Stimulated activated effector memory CD8-positive, alpha-beta T cell treated with anti-CD3 and anti-CD28 coated beads, Interleukin-12 subunit alpha, Interleukin-12 subunit beta, amount 100 ng/mL, for 72 hours (primary cell): ENCODE results near the gene ELOA2.
"Not testable (repeated sequence)": the region's sequence is repeated elsewhere in the genome, so short reads cannot be mapped to it uniquely, and the experiment has no call there.

Source experiments
- ATAC-seq: fragments of 150-1000 bp; cut with Tn5 transposase; 2 replicates; pipeline ENCODE4 v1.10.0; 2021
- DNase-seq, 2 donors: peaks; one replicate each; pipeline ENCODE4 v3.0.0; 2021 to 2022; ENCODE audit warnings: low spot score in 2 of 2
- H3K27ac Mint-ChIP-seq: one replicate; pipeline ENCODE4 v1.8.0; 2022; ENCODE audit warnings: mild to moderate bottlenecking, mixed read lengths
- H3K36me3 Mint-ChIP-seq: one replicate; pipeline ENCODE4 v1.8.0; 2022; ENCODE audit warnings: mild to moderate bottlenecking, mixed read lengths
- H3K4me1 Mint-ChIP-seq: one replicate; pipeline ENCODE4 v1.8.0; 2022; ENCODE audit warnings: mixed read lengths
- H3K4me3 Mint-ChIP-seq: one replicate; pipeline ENCODE4 v1.8.0; 2022; ENCODE audit warnings: mild to moderate bottlenecking, mixed read lengths
- H3K9me3 Mint-ChIP-seq: one replicate; pipeline ENCODE4 v1.8.0; 2022; ENCODE audit warnings: mixed read lengths

ELOA2 gene

GRCh38 chr18:47035156-47035671, at the start of gene ELOA2:
ELOA2 (minus strand) TSS chr18:47035621; CDS start chr18:47035264, 357 bp downstream.
- no peaks in the 10 kb centered on the region for H3K9me3 Mint-ChIP-seq
- DNase-seq (no peak), ATAC-seq (no peak)
- H3K4me3 Mint-ChIP-seq: no peak within 1 kb of the TSS
- no peak within 1 kb of the TSS for H3K27ac Mint-ChIP-seq
- H3K36me3 Mint-ChIP-seq: no peaks in the 10 kb centered on the region
- no peaks in the 10 kb centered on the region for H3K4me1 Mint-ChIP-seq

DNA sequence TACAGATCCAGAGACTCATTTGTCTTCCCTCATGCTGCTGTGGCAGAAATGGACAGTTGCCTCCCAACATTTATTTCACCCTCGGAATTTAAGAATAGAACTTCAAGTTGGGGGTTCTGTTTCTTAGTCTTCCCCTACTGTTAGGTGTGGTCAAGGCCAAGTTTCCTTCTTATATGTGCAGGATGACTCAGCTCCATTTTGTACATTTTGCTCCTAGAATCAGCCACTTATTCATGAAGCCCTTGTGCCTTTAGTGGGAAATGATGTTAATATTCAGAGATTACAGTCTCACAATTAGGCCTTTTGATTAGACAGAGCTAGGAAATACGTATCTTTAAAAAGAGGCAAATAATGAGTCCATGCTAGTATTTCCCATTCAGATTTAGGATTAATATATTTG, 46.2 kb upstream of the ELOA2 start:
- Mint-ChIP-seq H3K4me3 (no peak overlapping the region), H3K9me3 (no peaks in the 10 kb centered on the region), H3K4me1 (no peaks in the 10 kb centered on the region), H3K27ac (no peak overlapping the region), H3K36me3 (no peaks in the 10 kb centered on the region)
- no peak for ATAC-seq
- no peak for DNase-seq

DNA sequence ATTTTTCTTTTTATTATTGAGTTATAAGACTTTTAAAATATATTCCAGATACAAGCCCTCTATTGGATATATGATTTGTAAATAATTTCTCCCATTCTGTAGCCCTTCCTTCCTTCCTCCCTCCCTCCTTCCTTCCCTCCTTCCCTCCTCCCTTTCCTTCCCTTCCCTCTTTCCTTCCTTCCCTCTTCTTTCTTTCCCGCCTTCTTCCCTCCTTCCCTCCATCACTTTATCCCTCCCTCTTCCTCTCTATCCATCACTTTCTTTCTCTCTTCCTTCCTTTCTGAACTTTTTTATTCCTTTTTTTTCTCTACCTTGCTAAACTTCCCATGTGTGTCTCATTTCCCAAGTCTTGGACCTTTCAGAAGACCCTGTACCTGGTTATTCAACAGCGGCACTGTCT, 45.5 kb upstream of the ELOA2 start:
- H3K36me3 Mint-ChIP-seq: no peaks in the 10 kb centered on the region
- no peak overlapping the region for H3K4me3 Mint-ChIP-seq
- H3K9me3 Mint-ChIP-seq: no peaks in the 10 kb centered on the region
- no peaks in the 10 kb centered on the region for H3K4me1 Mint-ChIP-seq
- no peak overlapping the region for H3K27ac Mint-ChIP-seq
- ATAC-seq (no peak), DNase-seq (no peak)

DNA sequence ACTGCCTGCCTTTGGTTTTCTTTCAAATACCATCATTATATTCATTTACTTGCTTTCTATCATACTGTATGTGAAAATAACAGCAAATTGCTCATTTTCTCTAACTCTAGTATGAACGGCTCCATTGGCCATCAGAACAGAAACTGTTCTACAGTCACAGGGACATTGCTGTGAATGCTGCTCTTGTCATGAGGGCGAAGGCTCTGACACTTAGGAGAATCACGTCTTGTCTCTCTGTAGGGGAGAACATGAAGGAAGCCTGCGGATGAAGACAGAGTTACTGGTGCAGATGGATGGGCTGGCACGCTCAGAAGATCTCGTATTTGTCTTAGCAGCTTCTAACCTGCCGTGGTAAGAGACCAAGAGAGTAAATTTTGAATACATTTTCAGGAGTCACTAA, 41.7 kb upstream of the ELOA2 start:
- Mint-ChIP-seq H3K27ac (no peak overlapping the region), H3K36me3 (no peaks in the 10 kb centered on the region), H3K4me3 (no peak overlapping the region), H3K9me3 (no peaks in the 10 kb centered on the region), H3K4me1 (no peaks in the 10 kb centered on the region)
- DNase-seq: no peak
- ATAC-seq: no peak

DNA sequence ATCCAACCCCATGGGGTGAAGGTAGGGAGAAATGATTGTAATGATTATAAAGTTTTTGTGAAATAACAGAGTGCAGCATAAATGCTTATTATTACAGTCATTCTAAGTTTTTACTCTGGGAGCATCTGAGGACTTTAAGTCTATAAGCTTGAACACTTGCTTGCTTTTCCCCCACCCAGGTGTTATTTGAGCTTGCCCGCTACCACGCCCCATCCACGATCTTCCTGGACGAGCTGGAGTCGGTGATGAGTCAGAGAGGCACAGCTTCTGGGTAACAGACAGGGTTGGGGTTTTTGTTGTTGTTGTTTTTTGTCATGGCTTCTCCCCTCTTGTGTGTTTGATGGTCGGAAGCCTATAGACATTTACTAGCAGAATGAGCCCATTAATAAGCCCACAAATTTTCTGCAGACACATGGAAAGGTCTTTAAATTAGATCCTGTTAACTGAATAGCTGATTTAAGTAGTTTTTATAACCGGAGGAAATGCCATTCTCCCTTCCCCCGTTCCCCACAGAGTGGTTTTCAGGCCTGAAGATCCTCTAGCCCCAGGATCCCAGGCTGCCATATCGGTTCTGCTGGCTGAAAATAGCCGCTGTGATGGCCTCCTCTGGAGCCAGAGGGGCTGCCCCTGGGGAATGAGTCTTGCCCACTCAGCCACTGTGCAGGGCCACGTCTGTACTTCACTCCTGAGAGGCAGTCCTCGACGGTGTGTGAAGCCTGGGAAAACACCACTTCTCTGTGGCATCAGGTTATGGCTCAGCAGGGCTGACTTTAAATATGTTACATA, 39.9 kb upstream of the ELOA2 start:
- Mint-ChIP-seq H3K27ac (no peak overlapping the region), H3K9me3 (no peaks in the 10 kb centered on the region), H3K4me1 (no peaks in the 10 kb centered on the region), H3K36me3 (no peaks in the 10 kb centered on the region), H3K4me3 (no peak overlapping the region)
- DNase-seq (no peak), ATAC-seq (no peak)

- no peaks in the 10 kb centered on the region for H3K9me3 Mint-ChIP-seq
- H3K27ac Mint-ChIP-seq: no peak overlapping the region
- H3K4me3 Mint-ChIP-seq: no peak overlapping the region
- no peaks in the 10 kb centered on the region for H3K36me3 Mint-ChIP-seq
- H3K4me1 Mint-ChIP-seq: no peaks in the 10 kb centered on the region
- DNase-seq (no peak), ATAC-seq (no peak)
These were observed 32.2 kb upstream of the ELOA2 start for GRCh38 chr18:47067648-47068047.

DNA sequence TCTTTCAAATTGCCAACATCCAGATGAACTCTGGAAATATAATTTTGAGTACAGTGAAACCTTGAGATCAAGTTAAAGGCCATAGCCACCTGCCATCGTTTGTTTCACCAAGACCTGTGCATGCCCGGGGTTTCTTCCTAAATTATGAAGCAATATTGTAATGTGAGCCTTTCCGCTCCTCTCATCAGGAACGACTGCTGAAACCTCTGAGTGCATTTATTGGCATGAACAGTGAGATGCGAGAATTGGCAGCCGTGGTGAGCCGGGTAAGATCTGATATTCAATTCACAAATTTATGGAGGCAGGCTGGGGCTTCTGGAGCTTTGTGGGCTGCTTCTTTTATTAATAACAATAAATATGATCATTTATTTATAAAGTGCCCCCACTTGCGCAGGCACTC, 27.7 kb upstream of the ELOA2 start:
- no peak overlapping the region for H3K4me3 Mint-ChIP-seq
- no peaks in the 10 kb centered on the region for H3K36me3 Mint-ChIP-seq
- no peaks in the 10 kb centered on the region for H3K4me1 Mint-ChIP-seq
- H3K9me3 Mint-ChIP-seq: no peaks in the 10 kb centered on the region
- DNase-seq (no peak), ATAC-seq (no peak)
- H3K27ac Mint-ChIP-seq: no peak overlapping the region

GRCh38 chr18:47062471-47062870, 27.1 kb upstream of the ELOA2 start:
- no peak for DNase-seq
- Mint-ChIP-seq H3K9me3 (no peaks in the 10 kb centered on the region), H3K4me1 (no peaks in the 10 kb centered on the region), H3K4me3 (no peak overlapping the region), H3K36me3 (no peaks in the 10 kb centered on the region), H3K27ac (no peak overlapping the region)
- no peak for ATAC-seq

- Mint-ChIP-seq H3K4me3 (no peak overlapping the region), H3K9me3 (no peaks in the 10 kb centered on the region), H3K36me3 (no peaks in the 10 kb centered on the region), H3K27ac (no peak overlapping the region), H3K4me1 (peaks cover 5% of the 10 kb centered on the region)
- ATAC-seq: no peak
- no peak for DNase-seq
These were observed 18.9 kb upstream of the ELOA2 start for GRCh38 chr18:47054369-47054768.

- Mint-ChIP-seq H3K4me1 (peaks cover 5% of the 10 kb centered on the region), H3K4me3 (no peak overlapping the region), H3K27ac (no peak overlapping the region), H3K9me3 (no peaks in the 10 kb centered on the region), H3K36me3 (no peaks in the 10 kb centered on the region)
- no peak for ATAC-seq
- no peak for DNase-seq
These were observed 15.0 kb upstream of the ELOA2 start for GRCh38 chr18:47050468-47050867.

- no peak overlapping the region for H3K4me3 Mint-ChIP-seq
- DNase-seq (no peak), ATAC-seq (no peak)
- no peaks in the 10 kb centered on the region for H3K4me1 Mint-ChIP-seq
- H3K36me3 Mint-ChIP-seq: no peaks in the 10 kb centered on the region
- no peaks in the 10 kb centered on the region for H3K9me3 Mint-ChIP-seq
- H3K27ac Mint-ChIP-seq: no peak overlapping the region
These were observed 5.6 kb upstream of the ELOA2 start for GRCh38 chr18:47040982-47041381.

- Mint-ChIP-seq H3K4me1 (no peaks in the 10 kb centered on the region), H3K4me3 (no peak overlapping the region), H3K9me3 (no peaks in the 10 kb centered on the region), H3K27ac (no peak overlapping the region), H3K36me3 (no peaks in the 10 kb centered on the region)
- no peak for DNase-seq
- no peak for ATAC-seq
These were observed 1.6 kb upstream of the ELOA2 start for GRCh38 chr18:47036927-47037578.

DNA sequence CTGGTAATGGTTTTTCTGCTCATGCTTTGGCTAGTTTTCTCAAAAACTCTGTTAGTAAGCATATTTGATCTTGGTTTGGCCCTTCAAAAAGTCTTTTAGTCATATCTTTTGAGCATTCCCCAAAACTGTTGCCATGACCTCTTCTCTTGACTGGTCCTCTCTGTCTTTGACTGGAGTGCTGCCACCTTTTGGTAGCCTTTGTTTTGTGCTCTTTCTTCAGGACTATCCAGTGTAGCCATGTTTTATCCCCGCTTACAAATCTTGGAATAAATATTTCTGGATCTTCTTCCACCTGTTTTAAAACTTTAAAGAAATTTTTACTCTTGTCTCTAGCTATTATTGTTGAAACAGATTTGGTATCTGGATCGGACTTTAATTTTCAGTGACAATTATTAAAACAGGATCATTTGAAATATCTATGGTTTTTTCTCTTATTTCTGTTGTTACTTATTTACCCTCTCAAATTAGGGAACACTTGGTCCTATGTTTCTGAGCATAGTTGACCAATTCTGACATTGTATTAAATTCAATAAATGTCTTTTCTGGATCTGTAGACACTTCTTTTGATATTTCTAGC, 965 bp upstream of the ELOA2 start:
- Mint-ChIP-seq H3K4me3 (no peak overlapping the region), H3K27ac (no peak overlapping the region), H3K36me3 (no peaks in the 10 kb centered on the region), H3K4me1 (no peaks in the 10 kb centered on the region), H3K9me3 (no peaks in the 10 kb centered on the region)
- no peak for DNase-seq
- ATAC-seq: no peak

GRCh38 chr18:47034591-47034990, 830 bp downstream of the ELOA2 start:
- not testable (repeated sequence) for H3K27ac Mint-ChIP-seq, H3K36me3 Mint-ChIP-seq, H3K9me3 Mint-ChIP-seq, DNase-seq, H3K4me1 Mint-ChIP-seq, ATAC-seq, H3K4me3 Mint-ChIP-seq

DNA sequence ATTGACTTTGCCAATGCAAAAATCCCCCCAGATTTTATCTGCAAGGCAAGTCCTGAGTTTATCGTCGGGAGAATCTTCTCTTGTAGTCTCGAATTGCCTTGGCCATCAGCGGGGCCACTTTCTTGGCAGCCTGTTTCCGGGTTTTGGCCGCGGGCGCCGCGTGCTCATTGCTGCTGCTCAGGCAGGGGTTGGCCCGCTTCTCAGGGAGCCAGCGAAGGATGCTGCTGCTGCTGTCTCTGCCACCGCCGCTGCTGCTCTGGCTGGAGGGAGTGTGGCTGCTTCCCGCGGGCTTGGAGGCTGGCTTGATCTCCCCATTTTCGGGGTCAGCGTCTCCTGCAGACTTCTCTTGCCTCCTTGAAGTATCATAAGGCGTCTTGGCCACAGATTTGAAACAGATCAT, 2.5 kb downstream of the ELOA2 start:
- ATAC-seq (no peak), DNase-seq (no peak)
- Mint-ChIP-seq H3K4me3 (no peak overlapping the region), H3K4me1 (no peaks in the 10 kb centered on the region), H3K9me3 (no peaks in the 10 kb centered on the region), H3K27ac (no peak overlapping the region), H3K36me3 (no peaks in the 10 kb centered on the region)

- not testable (repeated sequence) for H3K9me3 Mint-ChIP-seq, H3K27ac Mint-ChIP-seq, H3K4me1 Mint-ChIP-seq, ATAC-seq, H3K36me3 Mint-ChIP-seq, H3K4me3 Mint-ChIP-seq, DNase-seq
These were observed 4.5 kb downstream of the ELOA2 start for GRCh38 chr18:47030887-47031286.
